Measurements from ENCODE around the gene HUS1.
A peak's percentile ranks its signal among the peaks of the same experiment; 100 is the strongest.
"Not testable (repeated sequence)": the region's sequence is repeated elsewhere in the genome, so short reads cannot be mapped to it uniquely, and the experiment has no call there.

HUS1 gene

DNA sequence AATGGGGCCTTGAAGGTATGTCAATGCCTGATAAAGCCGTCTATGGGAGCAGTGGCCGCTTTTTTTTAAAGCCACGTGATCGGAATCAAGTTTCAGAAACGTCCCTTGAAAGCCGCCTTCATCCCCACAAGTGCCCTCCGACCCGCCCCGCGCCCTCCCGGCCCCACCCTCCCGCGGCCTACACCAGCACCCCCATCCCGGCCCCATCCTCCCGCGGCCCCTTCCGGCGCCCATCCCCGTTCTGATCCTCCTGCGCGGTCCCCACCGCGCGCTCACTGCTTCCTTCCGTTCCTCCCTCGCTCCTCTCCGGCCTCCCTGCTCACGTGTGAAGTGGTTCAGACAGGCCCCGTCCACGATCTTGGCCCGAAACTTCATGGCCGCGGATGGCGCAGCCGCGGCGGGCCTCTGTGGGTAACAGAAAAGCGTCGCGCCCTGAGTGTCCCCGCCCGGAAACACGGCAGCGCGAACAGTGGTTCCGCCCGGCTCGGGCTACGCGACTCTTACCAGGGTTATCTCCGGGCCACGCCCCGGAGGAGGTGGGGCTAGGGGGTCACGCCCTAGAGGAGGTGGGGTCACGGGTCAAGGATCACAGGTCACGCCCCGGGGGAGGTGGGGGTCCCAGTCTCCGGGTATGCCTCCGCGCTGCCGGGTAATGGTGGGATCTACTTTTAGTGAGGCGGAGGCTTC is at the start of gene HUS1:
Gene HUS1 (minus strand): TSS at position 471 of the 687 bp plus-strand sequence. CDS start 96 bp downstream, at position 375.
- DNase-seq: peak; percentile 39

DNA sequence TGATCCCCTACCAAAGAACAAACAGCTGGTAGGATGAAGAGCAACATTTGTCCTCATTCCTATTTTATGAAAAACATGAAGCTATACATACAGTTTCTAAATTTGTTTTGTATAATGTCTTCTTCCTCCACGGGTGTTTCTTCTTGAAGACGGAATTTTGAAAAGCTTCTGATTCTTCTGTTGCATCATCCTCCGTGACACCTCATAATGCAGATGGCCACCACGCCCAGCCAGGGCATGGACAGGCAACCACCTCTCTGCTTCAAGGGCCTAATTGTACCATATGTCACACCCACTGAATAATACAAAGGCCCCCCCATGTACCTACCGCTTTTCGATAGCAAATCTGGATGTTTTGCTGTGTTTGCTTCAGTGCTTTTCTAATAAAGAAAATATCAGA is 49.5 kb upstream of the HUS1 start, which contains the start of gene SUN3:
Gene SUN3 (minus strand): TSS at position 170 of the 400 bp plus-strand sequence. CDS start 169 bp downstream, at position 1.
- no peak for DNase-seq

DNA sequence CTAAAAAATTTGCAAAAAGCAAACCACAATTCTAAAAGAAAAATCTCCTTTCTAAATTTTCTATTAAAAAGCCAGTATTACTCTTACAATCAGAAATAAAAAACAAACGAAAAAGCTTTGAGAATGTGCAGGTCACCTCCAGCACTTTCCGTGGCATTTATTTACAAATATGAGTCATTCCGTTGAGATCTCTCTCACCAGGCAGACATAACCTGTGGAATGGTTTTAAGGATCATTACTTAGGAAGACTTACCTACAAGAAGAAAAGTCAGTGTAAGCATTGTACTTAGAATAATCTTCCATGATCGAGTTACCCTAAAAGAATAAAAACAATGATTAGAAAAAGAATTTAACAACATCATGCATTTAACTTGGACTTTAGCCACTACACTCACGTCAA is 46.2 kb upstream of the HUS1 start:
- DNase-seq: no peak

DNA sequence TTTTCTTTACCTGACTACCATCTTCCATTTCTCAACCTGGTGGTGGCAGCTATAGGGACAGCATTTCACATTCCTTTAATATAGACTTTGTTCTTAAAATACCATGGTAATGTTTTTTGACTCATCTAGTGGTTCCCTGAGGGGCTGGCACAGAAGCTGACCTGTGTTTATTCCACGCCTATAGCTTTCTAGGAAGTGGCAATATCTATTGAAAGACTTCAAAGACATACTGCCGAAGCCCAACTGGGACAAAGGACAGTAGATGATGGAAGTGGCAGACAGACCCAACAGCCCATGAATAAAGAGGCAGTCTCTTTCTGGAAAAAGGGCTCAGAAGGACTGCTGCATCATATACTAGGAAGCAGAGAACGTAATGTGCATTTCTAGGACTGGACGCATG is 38.3 kb upstream of the HUS1 start:
- no peak for DNase-seq

DNA sequence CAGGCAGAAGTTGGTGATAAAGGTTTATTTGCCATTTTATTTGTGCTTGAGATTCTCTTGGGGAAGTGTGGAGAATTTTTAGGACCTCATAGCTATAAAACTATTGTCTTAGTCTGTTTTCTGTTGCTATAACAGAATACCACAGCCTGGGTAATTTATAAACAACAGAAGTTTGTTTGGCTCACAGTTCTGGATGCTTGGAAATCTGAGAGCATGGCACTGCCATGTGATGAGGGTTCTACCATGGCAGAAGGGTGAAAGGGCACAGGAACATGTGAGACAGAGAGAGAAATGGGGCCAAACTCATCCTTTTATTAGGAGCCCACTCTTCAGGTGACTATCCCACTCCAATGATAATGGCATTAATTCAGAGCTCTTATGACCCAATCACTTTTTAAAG is 37.2 kb upstream of the HUS1 start:
- no peak for DNase-seq

DNA sequence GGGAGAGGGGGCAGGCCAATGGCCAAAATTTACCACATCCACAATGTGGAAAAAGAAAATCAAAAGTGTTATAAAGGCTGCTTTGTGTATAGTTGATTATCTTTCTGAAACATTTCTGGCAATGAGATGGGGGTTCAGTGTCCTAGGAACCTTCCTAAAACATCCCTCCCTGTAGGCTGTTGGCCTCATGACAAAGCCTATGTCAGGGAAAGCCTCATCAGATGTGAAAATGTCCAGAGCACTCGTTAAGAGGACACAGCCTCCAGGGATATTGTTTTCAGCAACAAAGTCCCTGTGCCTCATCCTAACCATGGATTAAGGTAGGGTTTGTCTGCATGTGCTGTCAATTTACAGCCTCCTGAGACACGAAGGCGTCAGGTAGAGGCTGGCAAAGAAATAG is 32.5 kb upstream of the HUS1 start:
- no peak for DNase-seq

DNA sequence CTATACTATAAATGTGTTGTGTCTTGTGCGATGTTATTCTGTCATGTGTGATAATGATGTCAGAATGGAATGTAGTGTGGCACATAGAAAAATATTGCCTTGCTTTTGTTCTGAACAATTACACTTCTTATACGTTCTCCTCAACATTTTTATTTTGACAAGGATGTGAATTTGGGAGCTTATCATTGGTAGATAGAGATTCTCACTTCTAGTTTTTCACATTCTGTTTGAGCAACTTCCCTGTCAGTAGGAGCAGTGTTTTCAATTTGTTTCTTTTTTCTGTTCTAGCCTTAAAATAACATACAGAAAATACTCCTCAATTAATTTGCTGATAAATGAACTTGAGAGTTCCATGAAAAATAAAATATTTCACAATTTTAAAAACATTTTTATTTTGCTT is 31.9 kb upstream of the HUS1 start:
- DNase-seq: no peak

DNA sequence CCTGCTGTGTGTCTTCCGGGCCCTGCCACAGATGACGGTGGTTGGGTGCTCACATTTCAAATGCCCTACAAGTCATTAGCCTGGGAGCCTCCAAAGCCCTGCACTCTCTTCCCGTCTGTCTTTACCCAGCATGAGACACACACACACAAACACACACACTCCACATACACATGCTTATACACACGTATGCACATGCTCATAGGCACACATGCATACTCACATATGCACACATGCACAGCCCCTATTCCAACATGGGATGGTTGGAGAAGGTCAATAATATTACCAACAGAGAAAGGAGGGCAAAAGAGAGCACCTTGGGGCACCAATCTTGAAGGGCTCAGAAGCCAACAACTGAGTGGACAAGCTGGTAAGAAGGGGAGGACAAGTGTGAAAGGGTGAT is 30.5 kb upstream of the HUS1 start:
- DNase-seq: no peak

DNA sequence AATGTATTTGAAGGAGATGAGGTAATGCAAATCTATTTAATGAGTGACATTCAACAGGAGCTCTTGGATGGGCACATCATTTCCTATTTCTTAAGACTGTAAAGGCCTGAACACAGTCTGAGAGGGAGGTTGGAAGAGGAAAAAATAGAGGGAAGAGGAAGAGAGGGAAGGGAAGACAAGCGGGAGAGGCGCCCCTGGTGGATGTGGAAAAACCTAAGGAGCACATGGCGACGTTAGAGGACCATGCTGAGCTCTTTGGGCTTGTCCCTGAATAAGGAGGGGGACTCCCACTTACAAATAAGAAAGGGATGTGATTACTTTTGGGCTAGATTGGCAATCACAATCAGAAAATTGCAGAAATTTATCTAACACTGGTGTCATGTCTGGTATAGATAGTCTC is 29.8 kb upstream of the HUS1 start:
- DNase-seq: no peak

DNA sequence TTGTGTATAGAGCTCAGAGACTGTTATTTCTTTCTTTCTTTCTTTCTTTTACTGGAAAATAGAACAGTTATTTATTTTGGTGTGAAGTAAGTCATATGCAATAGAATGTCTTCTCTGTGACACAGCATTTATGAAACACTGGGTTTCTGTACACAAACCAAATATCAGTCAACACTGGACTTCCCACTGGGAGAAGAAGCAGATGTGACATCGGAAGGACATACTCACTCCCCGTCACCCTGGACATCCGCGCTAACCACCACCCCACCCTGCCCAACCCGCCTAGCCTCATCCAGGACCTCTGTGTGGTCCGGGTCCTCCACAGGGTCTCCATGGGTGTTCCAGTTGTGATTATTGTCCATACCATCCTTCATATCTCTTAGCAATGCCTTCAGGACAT is 27.5 kb upstream of the HUS1 start:
- no peak for DNase-seq

DNA sequence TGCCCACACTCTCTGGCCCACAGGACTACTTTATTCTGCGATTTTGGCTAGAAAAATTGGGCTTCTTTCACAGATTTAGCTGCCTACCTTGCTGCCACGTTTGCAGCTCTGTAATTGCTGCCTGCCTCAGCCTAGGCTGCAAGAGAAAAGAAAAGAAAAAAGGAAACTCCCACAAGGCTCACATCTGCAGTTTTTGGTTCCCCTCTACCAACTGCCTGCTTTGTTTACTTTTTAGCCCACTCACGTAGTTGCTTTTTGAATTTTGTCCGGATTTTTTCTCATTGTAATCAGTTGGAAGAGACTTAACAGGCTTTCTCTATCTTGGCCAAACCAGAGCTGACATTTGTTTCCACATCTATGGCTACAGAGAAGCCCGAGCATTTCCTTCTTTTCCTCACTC is 25.2 kb upstream of the HUS1 start:
- no peak for DNase-seq

DNA sequence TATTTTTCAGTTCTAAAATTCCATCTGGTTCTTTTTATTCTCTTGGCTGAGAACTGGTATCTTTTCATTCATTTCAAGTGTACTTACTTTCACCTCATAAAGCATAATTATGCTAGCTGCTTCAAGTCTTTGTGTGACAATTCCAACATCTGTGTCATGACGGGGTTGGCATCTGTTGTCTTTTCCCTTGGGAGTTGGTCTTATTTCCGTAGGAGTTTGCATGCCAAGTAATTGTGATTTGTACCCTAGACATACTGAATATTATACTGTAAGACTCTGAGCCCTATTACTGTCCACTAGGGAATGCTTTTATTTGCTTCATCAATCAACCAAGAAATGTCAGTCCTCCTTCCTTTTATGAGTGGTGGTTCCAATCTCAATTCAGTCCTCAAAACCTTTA is 24.6 kb upstream of the HUS1 start:
- DNase-seq: no peak

DNA sequence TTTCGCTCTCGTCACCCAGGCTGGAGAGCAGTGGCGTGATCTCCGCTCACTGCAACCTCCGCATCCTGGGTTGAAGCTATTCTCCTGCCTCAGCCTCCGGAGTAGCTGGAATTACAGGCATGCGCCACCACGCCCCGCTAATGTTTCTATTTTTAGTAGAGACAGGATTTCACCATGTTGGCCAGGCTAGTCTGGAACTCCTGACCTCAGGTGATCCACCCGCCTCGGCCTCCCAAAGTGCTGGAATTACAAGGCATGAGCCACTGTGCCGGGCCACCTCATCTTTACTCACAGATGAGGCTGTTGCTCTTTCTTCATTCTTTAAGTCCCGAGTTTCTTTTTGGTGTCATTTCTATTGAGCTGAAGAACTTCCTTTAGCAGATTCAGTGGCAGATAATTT is 20.7 kb upstream of the HUS1 start:
- DNase-seq: not testable (repeated sequence)

DNA sequence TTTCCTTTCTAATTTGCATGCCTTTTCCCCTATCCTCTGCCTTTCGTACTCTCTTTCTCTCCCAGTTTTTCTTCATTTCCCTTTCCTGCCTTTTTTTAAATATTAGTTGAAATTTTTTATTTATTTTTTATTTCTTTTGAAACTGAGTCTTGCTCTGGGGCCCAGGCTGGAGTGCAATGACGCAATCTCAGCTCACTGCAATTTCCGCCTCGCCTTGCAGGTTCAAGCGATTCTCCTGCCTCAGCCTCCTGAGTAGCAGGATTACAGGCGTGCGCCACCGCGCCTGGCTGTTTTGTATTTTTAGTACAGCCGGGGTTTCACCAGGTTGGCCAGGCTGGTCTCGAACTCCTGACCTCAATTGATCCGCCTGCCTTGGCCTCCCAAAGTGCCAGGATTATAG is 20.0 kb upstream of the HUS1 start:
- no peak for DNase-seq

DNA sequence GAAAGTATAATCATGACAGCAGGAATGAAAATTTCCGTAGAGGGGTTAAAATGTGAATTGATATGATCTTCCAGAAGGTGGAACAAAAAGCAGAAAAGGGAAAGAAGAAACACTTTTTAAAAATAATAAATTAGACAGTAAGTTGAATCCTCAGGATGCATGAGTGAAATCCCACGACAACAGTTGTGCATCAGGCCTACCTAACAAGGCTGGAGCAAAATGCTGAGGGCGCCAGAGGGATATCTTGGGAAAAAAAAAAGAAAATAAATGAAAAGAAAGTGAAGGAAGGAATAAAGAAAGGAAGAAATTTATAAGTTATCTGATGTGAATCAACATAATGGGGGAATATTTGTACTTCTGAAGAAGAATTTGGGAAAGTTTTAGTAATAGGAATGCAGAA is 13.0 kb upstream of the HUS1 start:
- DNase-seq: no peak

DNA sequence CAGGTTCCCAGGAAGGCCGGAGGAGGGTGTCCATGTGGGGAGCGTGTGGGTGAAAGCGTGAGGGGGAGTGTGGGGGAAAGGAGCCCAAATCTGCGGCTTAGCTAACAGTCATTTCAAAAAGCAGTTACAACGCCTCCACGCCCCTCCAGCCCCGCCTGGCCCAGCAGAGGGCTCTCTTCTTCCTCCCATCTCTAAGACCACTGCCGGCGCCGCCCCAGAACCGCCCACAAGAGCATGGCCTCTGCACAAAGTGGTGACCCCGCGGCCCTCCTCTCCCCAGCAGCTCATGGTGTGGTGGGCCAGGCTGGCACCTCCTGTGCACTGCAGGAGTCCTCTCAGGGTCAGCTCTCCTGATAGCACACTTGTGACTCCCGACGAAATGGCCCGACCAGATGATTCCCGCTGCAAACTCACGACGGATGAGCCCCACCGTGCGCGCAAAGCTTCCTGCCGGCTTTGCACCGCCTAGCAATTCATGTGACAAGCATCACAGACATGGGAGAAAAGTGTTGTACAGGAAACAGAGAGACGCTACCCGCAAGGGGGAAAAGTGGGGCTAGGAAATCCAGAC is 12.4 kb upstream of the HUS1 start:
- no peak for DNase-seq

DNA sequence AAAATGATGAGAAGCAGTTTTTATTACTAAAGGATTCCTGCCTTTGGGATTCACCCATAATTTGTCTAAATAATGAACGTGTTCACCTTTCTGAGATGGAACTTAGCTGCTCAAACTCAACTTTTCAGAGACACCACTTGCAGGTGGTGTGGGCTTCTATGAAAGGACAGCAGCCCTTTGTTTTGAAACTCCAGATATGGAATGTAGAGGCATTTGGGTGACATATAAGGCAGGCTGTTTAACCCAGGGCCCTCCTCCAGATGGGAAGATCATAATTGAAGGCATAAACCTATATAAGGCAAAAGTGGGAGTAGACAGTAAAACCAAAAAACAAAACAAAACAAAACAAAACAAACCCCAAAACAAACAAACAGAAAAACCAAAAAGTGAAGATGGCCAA is 11.9 kb upstream of the HUS1 start:
- DNase-seq: no peak

DNA sequence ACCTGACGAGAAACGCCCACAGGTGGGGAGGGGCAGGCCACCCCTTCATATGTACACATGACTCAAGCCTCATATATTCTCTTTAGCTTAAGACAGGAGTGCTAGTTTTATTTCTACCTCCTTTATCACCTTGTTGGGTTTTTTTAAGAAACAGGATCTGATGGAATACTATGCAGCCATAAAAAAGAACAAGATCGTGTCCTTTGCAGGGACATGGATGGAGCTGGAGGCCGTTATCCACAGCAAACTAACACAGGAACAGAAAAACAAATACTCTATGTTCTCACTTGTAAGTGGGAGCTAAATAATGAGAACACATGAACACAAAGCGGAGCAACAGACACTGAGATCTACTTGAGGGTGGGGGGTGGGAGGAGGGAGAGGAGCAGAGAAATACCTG is 11.2 kb upstream of the HUS1 start:
- DNase-seq: no peak

DNA sequence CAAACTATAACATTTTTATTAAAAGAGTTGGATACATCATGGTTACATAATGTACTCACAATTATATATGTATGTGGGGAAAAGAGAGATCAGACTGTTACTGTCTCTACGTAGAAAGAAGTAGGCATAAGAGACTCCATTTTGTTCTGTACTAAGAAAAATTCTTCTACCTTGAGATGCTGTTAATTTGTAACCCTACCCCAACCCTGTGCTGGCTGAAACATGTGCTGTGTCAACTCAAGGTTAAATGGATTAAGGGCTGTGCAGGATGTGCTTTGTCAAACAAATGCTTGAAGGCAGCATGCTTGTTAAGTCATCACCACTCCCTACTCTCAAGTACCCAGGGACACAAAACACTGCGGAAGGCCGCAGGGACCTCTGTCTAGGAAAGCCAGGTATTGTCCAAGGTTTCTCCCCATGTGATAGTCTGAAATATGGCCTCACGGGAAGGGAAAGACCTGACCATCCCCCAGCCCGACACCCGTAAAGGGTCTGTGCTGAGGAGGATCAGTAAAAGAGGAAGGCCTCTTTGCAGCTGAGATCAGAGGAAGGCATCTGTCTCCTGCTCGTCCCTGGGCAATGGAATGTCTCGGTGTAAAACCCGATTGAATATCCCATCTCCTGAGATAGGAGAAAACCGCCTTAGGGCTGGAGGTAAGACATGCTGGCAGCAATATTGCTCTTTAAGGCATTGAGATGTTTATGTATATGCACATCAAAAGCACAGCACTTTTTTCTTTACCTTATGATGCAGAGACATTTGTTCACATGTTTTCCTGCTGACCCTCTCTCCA is 10.4 kb upstream of the HUS1 start:
- not testable (repeated sequence) for DNase-seq

DNA sequence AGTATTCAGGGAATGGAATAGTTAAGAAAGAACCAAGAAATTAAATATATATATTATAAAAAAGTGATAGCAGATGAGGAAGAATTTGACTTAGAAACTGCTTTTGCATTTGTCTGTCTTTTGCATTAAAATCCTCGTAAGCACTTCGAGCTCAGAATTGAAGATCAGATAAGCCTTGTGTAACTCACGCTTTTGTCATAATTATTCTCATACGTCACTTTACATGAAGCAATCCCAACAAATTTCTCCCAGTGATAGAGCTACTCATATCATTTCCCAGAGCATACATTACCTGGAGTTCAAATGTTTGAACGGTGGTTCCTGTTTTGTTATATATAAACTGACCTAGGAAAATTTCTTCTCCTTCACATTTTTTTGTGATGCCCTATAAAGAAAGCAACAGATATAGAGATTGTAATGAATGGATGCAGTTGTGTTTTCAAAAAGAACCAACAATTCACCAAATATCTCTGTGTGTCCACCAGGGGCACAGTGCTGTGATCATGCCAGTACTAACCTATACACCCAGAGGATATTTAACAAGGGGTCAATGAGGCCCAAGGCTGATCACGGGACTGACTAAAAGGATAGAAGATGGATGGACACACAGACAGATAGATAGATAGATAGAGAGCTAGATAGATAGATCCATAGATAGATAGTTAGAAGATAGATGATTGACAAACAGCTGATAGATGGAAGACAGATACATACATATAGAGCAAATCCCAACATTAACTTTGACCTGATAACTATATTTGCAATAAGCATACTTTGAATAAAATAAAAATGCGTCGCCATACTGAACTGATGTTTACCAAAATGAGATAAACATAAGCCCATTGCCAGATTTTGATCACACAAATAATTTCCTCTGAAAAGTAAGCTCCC is 9.3 kb upstream of the HUS1 start:
- no peak for DNase-seq

DNA sequence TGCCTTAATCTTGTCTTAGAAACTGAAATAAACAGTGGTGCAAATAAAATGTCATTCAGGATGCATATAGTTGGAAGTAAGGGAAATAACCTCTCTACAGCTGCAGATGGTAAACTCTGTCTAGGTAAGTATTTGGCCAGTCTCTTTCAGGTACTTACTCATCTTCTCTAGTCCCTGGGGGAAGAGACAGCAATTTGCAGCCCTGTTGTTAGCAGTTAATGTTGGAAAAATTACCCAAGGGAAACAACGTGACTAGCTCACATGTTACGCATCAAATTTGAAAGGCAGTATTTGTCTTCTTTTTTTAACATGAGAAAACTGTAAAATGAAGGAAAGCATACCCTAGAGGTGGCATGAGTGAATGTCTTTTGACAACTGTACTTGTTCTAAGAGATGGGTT is 3.2 kb upstream of the HUS1 start:
- no peak for DNase-seq

DNA sequence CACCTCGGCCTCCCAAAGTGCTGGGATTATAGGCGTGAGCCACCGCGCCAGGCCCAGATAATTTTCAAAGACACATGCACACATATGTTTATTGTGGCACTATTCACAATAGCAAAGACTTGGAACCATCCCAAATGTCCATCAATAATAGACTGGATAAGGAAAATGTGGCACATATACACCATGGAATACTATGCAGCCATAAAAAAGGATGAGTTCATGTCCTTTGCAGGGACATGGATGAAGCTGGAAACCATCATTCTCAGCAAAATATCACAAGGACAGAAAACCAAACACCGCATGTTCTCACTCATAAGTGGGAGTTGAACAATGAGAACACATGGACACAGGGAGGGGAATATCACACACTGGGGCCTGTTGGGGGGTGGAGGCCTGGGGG is 1.2 kb upstream of the HUS1 start:
- not testable (repeated sequence) for DNase-seq

DNA sequence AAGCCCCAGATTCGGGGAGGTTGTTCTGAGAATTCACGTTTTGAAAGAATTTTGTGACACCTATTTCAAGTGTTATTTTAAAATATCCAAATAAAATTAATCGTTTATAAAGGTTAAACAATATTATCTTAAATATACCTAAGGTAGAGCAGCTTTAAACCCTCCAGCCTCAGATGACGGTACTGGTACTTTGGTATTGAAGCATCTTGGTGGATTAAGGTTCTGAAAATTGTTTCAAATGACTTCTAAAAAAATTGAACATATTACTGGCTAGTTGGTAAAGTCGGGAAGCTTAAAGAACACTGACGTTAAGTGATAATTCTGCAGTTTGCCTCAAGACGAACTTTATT is 392 bp upstream of the HUS1 start:
- no peak for DNase-seq
